HT-29 (cell line): ENCODE measurements around the gene MEI4. TPM values are rescaled to one million over a fixed set of nuclear protein-coding genes. Genes with fewer than 3 reads are reported as not detected.
"Not testable (repeated sequence)": the region's sequence is repeated elsewhere in the genome, so short reads cannot be mapped to it uniquely, and the experiment has no call there.

ENCODE experiments used
- DNase-seq: peaks from one replicate; pipeline ENCODE4 v3.0.0-alpha.2; 2015; ENCODE audit warnings: low spot score
- total RNA-seq: library from RNA; depleted of rRNA; stranded (reverse); fragments of >200 nt; shearing (Covaris generic); gene quantifications from 2 replicates; pipeline ENCODE4 v1.2.3, GENCODE V29; 2014

MEI4 gene
- total RNA-seq, 1 experiment from 2014 or later: not detected

GRCh38 chr6:77814119-77814518 lies 161.3 kb downstream of the MEI4 start:
- no peak for DNase-seq

- no peak for DNase-seq
Observed at GRCh38 chr6:77815531-77815930, 162.7 kb downstream of the MEI4 start.

- DNase-seq: no peak
Observed at GRCh38 chr6:77816766-77817270, 164.0 kb downstream of the MEI4 start.

- no peak for DNase-seq
Observed at GRCh38 chr6:77822265-77822664, 169.4 kb downstream of the MEI4 start.

- DNase-seq: no peak
Observed at GRCh38 chr6:77825204-77825603, 172.4 kb downstream of the MEI4 start.

GRCh38 chr6:77829736-77830135 lies 176.9 kb downstream of the MEI4 start:
- DNase-seq: no peak

GRCh38 chr6:77833749-77834148 lies 180.9 kb downstream of the MEI4 start:
- not testable (repeated sequence) for DNase-seq

GRCh38 chr6:77834591-77834996 lies 181.8 kb downstream of the MEI4 start:
- DNase-seq: peak; percentile 19

- no peak for DNase-seq
Observed at GRCh38 chr6:77837034-77837784, 184.4 kb downstream of the MEI4 start.

- no peak for DNase-seq
Observed at GRCh38 chr6:77839292-77839691, 186.5 kb downstream of the MEI4 start.

GRCh38 chr6:77844822-77845221 lies 192.0 kb downstream of the MEI4 start:
- no peak for DNase-seq

GRCh38 chr6:77853401-77853800 lies 200.6 kb downstream of the MEI4 start:
- DNase-seq: no peak

- no peak for DNase-seq
Observed at GRCh38 chr6:77856391-77856790, 203.6 kb downstream of the MEI4 start.

- no peak for DNase-seq
Observed at GRCh38 chr6:77857421-77857820, 204.6 kb downstream of the MEI4 start.

- no peak for DNase-seq
Observed at GRCh38 chr6:77876300-77876699, 223.5 kb downstream of the MEI4 start.

- no peak for DNase-seq
Observed at GRCh38 chr6:77879527-77879926, 226.7 kb downstream of the MEI4 start.

- no peak for DNase-seq
Observed at GRCh38 chr6:77880501-77880900, 227.7 kb downstream of the MEI4 start.

GRCh38 chr6:77883851-77884250 lies 231.0 kb downstream of the MEI4 start:
- no peak for DNase-seq

GRCh38 chr6:77893391-77893790 lies 240.6 kb downstream of the MEI4 start:
- no peak for DNase-seq

GRCh38 chr6:77906070-77906469 lies 253.2 kb downstream of the MEI4 start:
- DNase-seq: no peak

- DNase-seq: no peak
Observed at GRCh38 chr6:77910826-77911225, 258.0 kb downstream of the MEI4 start.

GRCh38 chr6:77926198-77926751 lies 273.4 kb downstream of the MEI4 start:
- DNase-seq: peak; percentile 20

- DNase-seq: no peak
Observed at GRCh38 chr6:77930382-77930781, 277.5 kb downstream of the MEI4 start.
